Psoas muscle (tissue), 8 donors: ENCODE results near the gene LRRC73. TPM values are rescaled to one million over a fixed set of nuclear protein-coding genes. Genes with fewer than 3 reads are reported as not detected.

Source experiments
- ATAC-seq, 4 donors: fragments of 200-7000 bp; cut with Tn5 transposase; one replicate each; pipeline ENCODE4 v1.9.1; 2020; ENCODE audit warnings: moderate library complexity in 3 of 4, mild to moderate bottlenecking in 2 of 4
- DNase-seq, 2 donors: peaks; one replicate each; pipeline ENCODE4 v3.0.0-alpha.2; 2020
- H3K27ac ChIP-seq: fragments of 200-600 bp; one replicate; pipeline ENCODE4 v1.8.0; 2022
- H3K27me3 ChIP-seq, 3 donors: fragments of 200-600 bp in 1 of 3; one replicate each; pipeline versions ENCODE4 v1.6.1 to v1.8.0; 2013 to 2022; ENCODE audit warnings: low read length in 2 of 3, mild to moderate bottlenecking in 2 of 3, moderate library complexity in 1 of 3; ENCODE audit not compliant: insufficient read depth in 3 of 3
- H3K36me3 ChIP-seq, 2 donors: fragments of 200-600 bp in 1 of 2; one replicate each; pipeline versions ENCODE4 v1.6.1 to v1.8.0; 2013 to 2022; ENCODE audit warnings: low read depth in 1 of 2, mild to moderate bottlenecking in 1 of 2, moderate library complexity in 1 of 2; ENCODE audit not compliant: insufficient read depth in 1 of 2
- H3K4me1 ChIP-seq: fragments of 200-600 bp; one replicate; pipeline ENCODE4 v1.8.0; 2022
- H3K4me3 ChIP-seq: fragments of 200-600 bp; one replicate; pipeline ENCODE4 v1.8.0; 2022; ENCODE audit warnings: mild to moderate bottlenecking
- H3K9me3 ChIP-seq: fragments of 200-600 bp; one replicate; pipeline ENCODE4 v1.8.0; 2022
- WGBS, 3 donors: extraction: QIAGEN DNeasy Blood & Tissue Kit; methylation state at CpG; one replicate each; pipeline versions ENCODE4 v1.1.6 to v1.1.7; 2013; 5-methylcytosine and 5-hydroxymethylcytosine counted together
- intact Hi-C, 2 donors: fragments of 100-400 bp; cut with DNase I; formaldehyde crosslinking; loops; one replicate each; pipeline versions ENCODE4 v1.11.0 to v1.14.2; 2022
- polyA plus RNA-seq, 3 donors: library from polyadenylated mRNA; stranded (reverse); fragments of 200-250 nt; gene quantifications; one replicate each; pipeline ENCODE4 v1.2.3, GENCODE V29; 2013
- total RNA-seq, 4 donors: library from RNA; stranded (reverse); fragmentation: NEBNext Ultra II Directional in 2 of 4; extraction: Animal tissue kit (Norgen Biotek cat#: 25700) in 2 of 4; gene quantifications; one replicate each; pipeline versions ENCODE4 v1.2.1 to v1.2.4, GENCODE V29; 2021 to 2023
- TF ChIP-seq, protein P1 (sequence below): fragments of 200-600 bp; IDR thresholded peaks from one replicate; pipeline ENCODE4 v1.8.0; 2022; ENCODE audit warnings: antibody characterized with exemption
- donor health status: healthy with polysubstance abuse.
- donor health status: DM: no; HTN: no; CAD: no; lungs with moderate emphysema.
- donor health status: Bipolar disorder and iron deficiency.
- donor health status: healthy.
- donor health status: DM: yes; HTN: yes; CAD: no.
- donor health status: DM: no; HTN: no; CAD: no.
- donor health status: DM: no; HTN: no; CAD: no.
- donor health status: DM: yes; HTN: yes; CAD: no.

Gene LRRC73
- total and polyA plus RNA-seq, 7 donors: 0.10 to 0.29 (median 0.23) TPM; not detected in 3

DNA sequence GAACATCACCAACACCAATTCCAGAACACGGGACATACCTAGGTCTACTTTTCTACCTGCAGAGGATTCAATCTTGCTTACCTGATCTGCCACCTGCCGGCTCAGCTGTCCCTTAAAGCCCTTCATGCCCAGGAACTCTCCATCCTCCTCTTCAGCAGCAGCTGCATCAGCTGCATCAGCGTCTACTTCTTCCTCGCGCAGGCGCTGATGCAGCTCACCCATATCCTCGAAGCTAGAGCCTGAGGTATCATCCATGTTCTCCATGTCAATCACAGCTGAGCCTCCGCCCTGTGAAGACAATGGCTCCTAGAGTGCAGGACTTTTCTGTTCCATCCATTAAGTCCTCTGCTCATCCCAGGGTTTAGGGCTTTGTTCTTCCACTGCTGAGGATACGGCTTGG, 5.7 kb upstream of the LRRC73 start:
- Histone ChIP-seq H3K4me1 (peaks cover 34% of the 10 kb centered on the region), H3K4me3 (peak overlapping the region; percentile 94), H3K27ac (peak overlapping the region; percentile 94), H3K9me3 (no peaks in the 10 kb centered on the region), H3K36me3 (peaks cover 14 to 69% of the 10 kb centered on the region in 2 donors), H3K27me3 (no peaks in the 10 kb centered on the region)
- TF ChIP-seq, protein P1, sequence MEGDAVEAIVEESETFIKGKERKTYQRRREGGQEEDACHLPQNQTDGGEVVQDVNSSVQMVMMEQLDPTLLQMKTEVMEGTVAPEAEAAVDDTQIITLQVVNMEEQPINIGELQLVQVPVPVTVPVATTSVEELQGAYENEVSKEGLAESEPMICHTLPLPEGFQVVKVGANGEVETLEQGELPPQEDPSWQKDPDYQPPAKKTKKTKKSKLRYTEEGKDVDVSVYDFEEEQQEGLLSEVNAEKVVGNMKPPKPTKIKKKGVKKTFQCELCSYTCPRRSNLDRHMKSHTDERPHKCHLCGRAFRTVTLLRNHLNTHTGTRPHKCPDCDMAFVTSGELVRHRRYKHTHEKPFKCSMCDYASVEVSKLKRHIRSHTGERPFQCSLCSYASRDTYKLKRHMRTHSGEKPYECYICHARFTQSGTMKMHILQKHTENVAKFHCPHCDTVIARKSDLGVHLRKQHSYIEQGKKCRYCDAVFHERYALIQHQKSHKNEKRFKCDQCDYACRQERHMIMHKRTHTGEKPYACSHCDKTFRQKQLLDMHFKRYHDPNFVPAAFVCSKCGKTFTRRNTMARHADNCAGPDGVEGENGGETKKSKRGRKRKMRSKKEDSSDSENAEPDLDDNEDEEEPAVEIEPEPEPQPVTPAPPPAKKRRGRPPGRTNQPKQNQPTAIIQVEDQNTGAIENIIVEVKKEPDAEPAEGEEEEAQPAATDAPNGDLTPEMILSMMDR: no peak
- intact Hi-C loops: loop anchor here in 1 of 2 donors (10.0 kb wide), 1 partner anchor 621 kb away; a partner anchor contains a TSS
- DNase-seq (no peak), ATAC-seq (no peak)
- WGBS, 3 donors: 63 to 72% (median 66%) methylated on average over 9 of the region's 9 CpGs

DNA sequence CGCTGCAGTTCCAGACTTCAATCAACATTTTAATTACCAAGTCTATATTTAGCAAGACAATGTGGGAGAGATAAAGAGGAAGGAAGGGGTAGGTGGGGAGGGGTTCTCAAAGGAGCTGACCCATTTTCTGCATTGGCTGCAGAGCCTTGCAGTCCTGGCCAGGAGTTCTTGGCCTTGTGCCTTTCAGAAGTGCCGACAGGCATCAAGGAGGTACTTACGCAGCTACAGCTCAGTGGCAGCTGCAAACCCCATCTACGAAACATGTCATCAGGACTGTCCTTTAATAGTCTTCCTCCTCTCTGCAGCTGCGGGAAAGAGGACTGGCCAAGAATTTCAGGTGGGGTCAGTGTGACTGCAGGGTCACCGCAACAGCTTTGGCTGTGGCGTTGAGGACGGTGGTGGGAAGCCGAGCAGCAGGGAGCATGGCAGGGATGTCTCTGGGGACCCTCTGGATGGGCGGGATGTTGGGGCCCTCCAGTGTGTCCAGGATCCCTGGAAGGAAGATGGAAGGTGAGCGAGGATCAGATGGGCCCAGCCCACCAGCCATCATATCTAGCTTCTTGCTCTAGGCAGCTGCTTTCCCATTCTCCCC, 1.8 kb upstream of the LRRC73 start:
- peaks cover 10 to 53% of the 10 kb centered on the region in 2 donors for H3K36me3 ChIP-seq
- H3K4me3 ChIP-seq: no peak overlapping the region
- H3K27me3 ChIP-seq: peaks cover 0 to 9% (median 0%) of the 10 kb centered on the region in 3 donors
- no peaks in the 10 kb centered on the region for H3K9me3 ChIP-seq
- intact Hi-C loops: loop anchor here in 1 of 2 donors (10.0 kb wide), 1 partner anchor 617 kb away; a partner anchor contains a TSS
- peaks cover 28% of the 10 kb centered on the region for H3K4me1 ChIP-seq
- WGBS, 3 donors: 42 to 56% (median 44%) methylated on average over 10 to 11 of the region's 11 CpGs
- no peak for ATAC-seq
- H3K27ac ChIP-seq: no peak overlapping the region
- DNase-seq: peak in 1 of 2 donors; percentile 46
- TF ChIP-seq, protein P1: no peak

DNA sequence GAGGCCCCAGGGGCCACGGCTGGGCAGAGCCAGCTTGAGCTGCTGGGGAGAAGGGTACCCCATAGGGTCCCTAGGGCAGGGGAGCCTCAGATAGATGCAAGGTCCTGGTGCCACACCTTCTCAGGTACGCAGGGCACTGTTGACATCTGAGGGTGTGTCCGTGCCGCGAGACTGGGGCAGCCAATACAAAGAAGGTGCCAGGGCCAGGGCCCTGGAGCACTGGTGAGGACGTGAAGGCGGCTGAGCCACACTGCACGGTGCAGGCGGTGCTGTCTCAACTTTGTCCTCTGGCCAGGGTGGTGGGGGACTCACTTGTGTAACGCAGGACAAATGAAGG, 649 bp upstream of the LRRC73 start:
- no peaks in the 10 kb centered on the region for H3K9me3 ChIP-seq
- peaks cover 0 to 9% (median 0%) of the 10 kb centered on the region in 3 donors for H3K27me3 ChIP-seq
- DNase-seq (no peak), ATAC-seq (peak in 2 of 4 donors; percentile 0 to 4)
- H3K36me3 ChIP-seq: peaks cover 10 to 57% of the 10 kb centered on the region in 2 donors
- peak overlapping the region; percentile 87 for H3K4me3 ChIP-seq
- intact Hi-C loops: loop anchor here in 1 of 2 donors (10.0 kb wide), 1 partner anchor 616 kb away; a partner anchor contains a TSS
- peak overlapping the region; percentile 30 for H3K27ac ChIP-seq
- WGBS, 3 donors: 62 to 83% (median 72%) methylated on average over 10 of the region's 10 CpGs
- TF ChIP-seq, protein P1: no peak
- H3K4me1 ChIP-seq: peaks cover 25% of the 10 kb centered on the region

DNA sequence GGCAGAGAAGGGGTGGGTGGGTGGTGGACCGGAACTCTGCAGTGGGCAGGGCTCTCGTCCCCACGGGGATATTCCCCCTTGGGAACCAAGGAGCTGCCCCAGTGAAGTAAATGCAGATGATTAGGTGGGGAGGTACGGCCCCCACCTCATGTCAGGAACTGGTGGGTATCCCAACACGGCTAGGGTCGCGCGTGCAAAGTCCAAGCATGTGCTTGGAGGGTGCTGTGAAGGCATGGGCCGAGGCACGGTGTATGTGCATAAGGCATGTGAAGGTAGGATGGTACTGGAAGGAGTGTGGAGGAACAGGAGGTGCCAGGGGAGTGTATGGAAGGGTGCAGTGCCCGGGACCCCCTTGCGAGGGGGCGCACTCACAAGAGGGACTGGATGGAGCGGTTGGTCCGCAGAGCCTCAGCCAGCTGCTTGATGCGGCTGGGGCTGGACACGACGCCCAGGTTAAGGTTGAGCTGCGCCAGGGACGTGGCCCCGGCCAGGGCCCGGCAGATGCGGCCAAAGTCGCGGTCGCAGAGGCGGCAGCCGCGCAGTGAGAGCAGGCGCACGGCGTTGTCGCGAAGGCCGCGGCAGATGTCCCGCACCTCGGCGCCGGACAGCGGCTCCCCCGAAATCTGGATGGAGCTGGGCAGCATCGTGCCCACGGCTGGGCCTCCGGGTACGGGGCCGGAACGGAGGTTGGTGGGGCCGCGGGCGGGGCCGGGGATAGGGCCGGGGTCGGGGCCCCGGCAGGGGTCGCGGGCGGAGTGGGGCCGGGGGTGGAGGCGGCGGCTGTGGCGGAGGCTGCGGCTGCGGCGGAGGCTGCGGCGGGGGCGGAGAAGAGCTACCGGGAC, 783 bp downstream of the LRRC73 start:
- intact Hi-C loops: no loop called here
- H3K4me3 ChIP-seq: peak overlapping the region; percentile 87
- WGBS, 3 donors: 7 to 14% (median 8%) methylated on average over 37 to 69 of the region's 69 CpGs
- DNase-seq (peak in 1 of 2 donors; percentile 54), ATAC-seq (no peak)
- H3K36me3 ChIP-seq: peaks cover 10 to 57% of the 10 kb centered on the region in 2 donors
- no peaks in the 10 kb centered on the region for H3K9me3 ChIP-seq
- peaks cover 0 to 9% (median 0%) of the 10 kb centered on the region in 3 donors for H3K27me3 ChIP-seq
- H3K4me1 ChIP-seq: peaks cover 12% of the 10 kb centered on the region
- TF ChIP-seq, protein P1: no peak
- H3K27ac ChIP-seq: no peak overlapping the region
